HepG2 (cell line): ENCODE results near the gene NACAD. TPM values are rescaled to one million over a fixed set of nuclear protein-coding genes. Genes with fewer than 3 reads are reported as not detected.

Experiments
- AGO1 ChIP-seq: fragments of 200-400 bp; formaldehyde crosslinking; IDR thresholded peaks from 2 replicates; pipeline ENCODE4 v1.6.1; 2017; ENCODE audit warnings: mild to moderate bottlenecking, low read depth, low read length, moderate library complexity; ENCODE audit not compliant: poor library complexity, severe bottlenecking
- BHLHE40 ChIP-seq: IDR thresholded peaks from 2 replicates; pipeline ENCODE4 v1.6.1; 2011; ENCODE audit warnings: low read length, improper control_type of control experiment
- MEIS1 ChIP-seq: sonication (generic); formaldehyde crosslinking; IDR thresholded peaks from 2 replicates; pipeline ENCODE4 v1.9.0; 2021; ENCODE audit warnings: mild to moderate bottlenecking, missing genetic modification reagents, moderate library complexity, borderline replicate concordance
- MYNN ChIP-seq: sonication (generic); formaldehyde crosslinking; IDR thresholded peaks from 2 replicates; pipeline ENCODE4 v1.4.0; 2020; ENCODE audit warnings: mild to moderate bottlenecking, low read depth, missing genetic modification reagents
- PITX1 ChIP-seq: sonication (generic); formaldehyde crosslinking; IDR thresholded peaks from 2 replicates; pipeline ENCODE4 v1.5.1; 2020; ENCODE audit warnings: mild to moderate bottlenecking, missing genetic modification reagents
- PRDM4 ChIP-seq: sonication (generic); formaldehyde crosslinking; IDR thresholded peaks from 2 replicates; pipeline ENCODE4 v1.9.0; 2021; ENCODE audit warnings: missing genetic modification reagents, borderline replicate concordance
- REXO4 ChIP-seq: sonication (generic); formaldehyde crosslinking; IDR thresholded peaks from 2 replicates; pipeline ENCODE4 v1.8.0; 2022; ENCODE audit warnings: missing genetic modification reagents, mild to moderate bottlenecking, borderline replicate concordance
- SP1 ChIP-seq, 2 experiments: fragments of 450-650 bp in 1 of 2; sonication (generic) in 1 of 2; formaldehyde crosslinking in 1 of 2; IDR thresholded peaks; 2 replicates each; pipeline versions ENCODE4 v1.4.0 to v1.6.1; 2016 to 2020; ENCODE audit warnings: missing genetic modification reagents in 1 of 2
- ZFP36 ChIP-seq: fragments of 150-350 bp; IDR thresholded peaks from 2 replicates; pipeline ENCODE4 v1.6.1; 2018; ENCODE audit warnings: borderline replicate concordance, low read length, low read depth; ENCODE audit not compliant: partially characterized antibody
- ZNF264 ChIP-seq: sonication (generic); formaldehyde crosslinking; IDR thresholded peaks from 2 replicates; pipeline ENCODE4 v1.4.0; 2020; ENCODE audit warnings: missing genetic modification reagents
- ZNF30 ChIP-seq: sonication (generic); formaldehyde crosslinking; IDR thresholded peaks from 2 replicates; pipeline ENCODE4 v1.5.0; 2020; ENCODE audit warnings: mild to moderate bottlenecking, missing genetic modification reagents
- ZNF687 ChIP-seq: sonication (generic); formaldehyde crosslinking; IDR thresholded peaks from 2 replicates; pipeline ENCODE4 v1.5.1; 2020; ENCODE audit warnings: mild to moderate bottlenecking, missing genetic modification reagents, moderate library complexity
- polyA plus RNA-seq, 8 experiments: library from polyadenylated mRNA; depleted of rRNA in 3 of 8; stranded (reverse) in 7 of 8; unstranded in 1 of 8; fragments of >200 nt; fragmentation: Illumina TruSeq in 4 of 8; extraction: Trizol in 4 of 8; gene quantifications; 2 replicates each; pipeline versions ENCODE4 v1.2.1 to v1.2.3, GENCODE V29; 2011 to 2016; ENCODE audit warnings: low read depth in 4 of 8, missing spikeins in 1 of 8, mixed read lengths in 1 of 8; ENCODE audit not compliant: insufficient read depth in 1 of 8
- total RNA-seq, 5 experiments: library from RNA; depleted of rRNA; stranded (reverse); fragments of >200 nt; fragmentation: Illumina TruSeq; extraction: Trizol; gene quantifications; 2 replicates each; pipeline ENCODE4 v1.2.3, GENCODE V29; 2016; ENCODE audit warnings: low read depth in 1 of 5
- TF ChIP-seq, protein P1 (sequence below), 2 experiments: sonication (generic) in 1 of 2; formaldehyde crosslinking in 1 of 2; IDR thresholded peaks; 2 replicates each; pipeline versions ENCODE4 v1.6.1 to v1.9.0; 2014 to 2022; ENCODE audit warnings: antibody characterized with exemption in 1 of 2, borderline replicate concordance in 1 of 2, inconsistent platforms in 1 of 2, low read depth in 1 of 2, missing genetic modification reagents in 1 of 2

The NACAD gene
- total and polyA plus RNA-seq, 2 of the 13 experiments (the other 11 are each of a cell fraction or from before 2014, with no cell fraction given): 0.04 TPM; not detected in 1

DNA sequence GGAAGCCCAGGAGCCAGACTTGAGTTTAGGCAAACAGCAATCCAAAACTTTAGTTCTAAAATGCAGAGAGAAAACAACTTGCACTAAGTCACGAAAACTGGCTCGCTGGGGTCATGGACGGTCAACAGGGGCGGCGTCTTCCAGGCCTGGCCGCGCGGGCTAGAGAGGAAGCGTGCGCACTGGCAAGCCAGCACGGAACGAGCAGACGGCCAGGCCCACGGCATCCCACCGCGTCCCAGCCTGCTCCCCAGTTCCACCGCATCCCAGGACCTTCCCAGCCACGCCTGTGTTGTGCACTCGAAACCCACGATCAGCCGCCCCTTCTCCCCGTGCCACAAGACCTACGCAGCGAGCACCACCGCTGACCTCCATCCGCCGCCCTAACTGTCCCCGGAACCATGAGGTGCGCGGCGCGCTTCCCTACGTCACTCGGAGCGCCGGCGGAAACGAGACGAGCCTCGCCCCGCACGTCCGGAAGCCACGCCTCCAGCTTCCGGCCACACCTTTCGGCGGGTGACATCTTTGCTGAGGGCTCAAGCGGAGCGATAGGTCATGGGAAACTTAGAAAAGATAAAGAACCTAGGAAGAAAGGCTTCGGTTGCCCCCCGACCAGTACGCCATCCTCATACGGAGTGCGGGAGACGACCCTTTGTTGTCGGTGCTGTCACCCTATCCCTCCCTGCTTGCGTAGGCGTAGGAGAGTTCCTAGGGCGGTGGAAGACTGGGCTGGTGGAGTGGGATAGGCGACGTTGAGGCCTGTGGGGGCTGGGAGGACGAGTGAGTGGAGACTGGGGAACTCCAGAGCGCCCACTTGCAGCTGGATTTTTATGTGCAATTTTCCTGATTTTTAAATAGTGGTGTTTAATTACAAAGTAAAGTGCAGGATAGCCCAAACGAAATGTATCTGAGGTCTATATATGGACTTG, 22.8 kb upstream of the NACAD start, which contains the start of gene TBRG4 (continued):
- TF ChIP-seq, protein P1, sequence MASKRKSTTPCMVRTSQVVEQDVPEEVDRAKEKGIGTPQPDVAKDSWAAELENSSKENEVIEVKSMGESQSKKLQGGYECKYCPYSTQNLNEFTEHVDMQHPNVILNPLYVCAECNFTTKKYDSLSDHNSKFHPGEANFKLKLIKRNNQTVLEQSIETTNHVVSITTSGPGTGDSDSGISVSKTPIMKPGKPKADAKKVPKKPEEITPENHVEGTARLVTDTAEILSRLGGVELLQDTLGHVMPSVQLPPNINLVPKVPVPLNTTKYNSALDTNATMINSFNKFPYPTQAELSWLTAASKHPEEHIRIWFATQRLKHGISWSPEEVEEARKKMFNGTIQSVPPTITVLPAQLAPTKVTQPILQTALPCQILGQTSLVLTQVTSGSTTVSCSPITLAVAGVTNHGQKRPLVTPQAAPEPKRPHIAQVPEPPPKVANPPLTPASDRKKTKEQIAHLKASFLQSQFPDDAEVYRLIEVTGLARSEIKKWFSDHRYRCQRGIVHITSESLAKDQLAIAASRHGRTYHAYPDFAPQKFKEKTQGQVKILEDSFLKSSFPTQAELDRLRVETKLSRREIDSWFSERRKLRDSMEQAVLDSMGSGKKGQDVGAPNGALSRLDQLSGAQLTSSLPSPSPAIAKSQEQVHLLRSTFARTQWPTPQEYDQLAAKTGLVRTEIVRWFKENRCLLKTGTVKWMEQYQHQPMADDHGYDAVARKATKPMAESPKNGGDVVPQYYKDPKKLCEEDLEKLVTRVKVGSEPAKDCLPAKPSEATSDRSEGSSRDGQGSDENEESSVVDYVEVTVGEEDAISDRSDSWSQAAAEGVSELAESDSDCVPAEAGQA (IDR thresholded peaks at IDR 0.05; ENCODE audit: low read depth): peak; percentile 96
- TF ChIP-seq, protein P1 (CRISPR knock-in tag; IDR thresholded peaks at IDR 0.05; ENCODE audit: borderline replicate concordance): 0 out of 2 replicates have a peak, but pooled peaks have one; percentile 58
- TF ChIP-seq ZFP36 (peak; percentile 3), ZNF30 (CRISPR knock-in tag) (0 out of 2 replicates have a peak, but pooled peaks have one; percentile 68), SP1 (IDR thresholded peaks at IDR 0.05) (no peak), SP1 (CRISPR knock-in tag; IDR thresholded peaks at IDR 0.05) (peak; percentile 95), ZNF264 (CRISPR knock-in tag) (peak; percentile 20; the same call in 1 of the 2 replicates), BHLHE40 (peak; percentile 50), MYNN (CRISPR knock-in tag) (peak; percentile 48; the same call in 1 of the 2 replicates), AGO1 (peak; percentile 73), MEIS1 (CRISPR knock-in tag) (peak; percentile 94; the same call in 1 of the 2 replicates), REXO4 (CRISPR knock-in tag) (no peak), PITX1 (CRISPR knock-in tag) (peak; percentile 62; the same call in 1 of the 2 replicates), ZNF687 (peak; percentile 95), PRDM4 (CRISPR knock-in tag) (peak; percentile 26; the same call in 1 of the 2 replicates)
